Transverse colon (tissue), 4 donors: Measurements from ENCODE around the gene GSTA4. TPM values are rescaled to one million over a fixed set of nuclear protein-coding genes. Genes with fewer than 3 reads are reported as not detected.

Experiments used
- DNase-seq: peaks from one replicate; pipeline ENCODE4 v3.0.0-alpha.2; 2019
- H3K27ac ChIP-seq, 4 donors: fragments of 200-600 bp; sonication (generic); 2 replicates each; pipeline ENCODE4 v1.5.1; 2016 to 2018; ENCODE audit warnings: inconsistent platforms in 4 of 4
- H3K27me3 ChIP-seq: fragments of 200-600 bp; sonication (generic); 2 replicates; pipeline ENCODE4 v1.5.1; 2017; ENCODE audit warnings: inconsistent platforms
- H3K36me3 ChIP-seq, 4 donors: fragments of 200-600 bp; sonication (generic); 2 replicates each; pipeline ENCODE4 v1.5.1; 2017 to 2019; ENCODE audit warnings: inconsistent platforms in 4 of 4
- H3K4me1 ChIP-seq, 4 donors: fragments of 200-600 bp; sonication (generic); 2 replicates each; pipeline ENCODE4 v1.5.1; 2017 to 2020; ENCODE audit warnings: inconsistent platforms in 4 of 4
- H3K4me3 ChIP-seq, 4 donors: fragments of 200-600 bp; sonication (generic); 1 replicate in 1 of 4; 2 replicates in 3 of 4; pipeline versions ENCODE4 v1.5.1 to v1.6.1; 2017 to 2019; ENCODE audit warnings: inconsistent platforms in 4 of 4
- H3K9me3 ChIP-seq, 2 donors: fragments of 200-600 bp; sonication (generic); 2 replicates each; pipeline ENCODE4 v1.5.1; 2017 to 2019; ENCODE audit warnings: inconsistent platforms in 2 of 2
- EP300 ChIP-seq: sonication (generic); formaldehyde crosslinking; IDR thresholded peaks from one replicate; pipeline ENCODE4 v1.6.1; 2017; ENCODE audit warnings: antibody characterized with exemption, low read depth
- POLR2A ChIP-seq: fragments of 450-650 bp; IDR thresholded peaks from one replicate; pipeline ENCODE4 v1.6.1; 2016; ENCODE audit warnings: antibody characterized with exemption, mild to moderate bottlenecking, moderate library complexity
- POLR2AphosphoS5 ChIP-seq, 3 donors: sonication (generic); formaldehyde crosslinking; IDR thresholded peaks; one replicate each; pipeline ENCODE4 v1.6.1; 2016; ENCODE audit warnings: antibody characterized with exemption in 3 of 3
- WGBS, 2 donors: methylation state at CpG; one replicate each; pipeline ENCODE4 v1.1.5; 2018; ENCODE audit warnings: low coverage in 1 of 2; 5-methylcytosine and 5-hydroxymethylcytosine counted together
- in situ Hi-C, 4 donors: fragments of 200-750 bp; cut with MboI; loops; one replicate each; pipeline versions ENCODE4 v1.15.0 to v1.15.1; 2017; ENCODE audit warnings: low sequenced_read_pairs in 3 of 4, low pct_ligation_motif_present in 1 of 4, low pct_unique_long_range_greater_than_20kb in 1 of 4
- intact Hi-C: fragments of 100-400 bp; cut with DNase I; formaldehyde crosslinking; loops from one replicate; pipeline ENCODE4 v1.15.1; 2023; ENCODE audit warnings: low total_unique reads
- total RNA-seq, 4 donors: library from RNA; depleted of rRNA; stranded (reverse); fragments of >200 nt; gene quantifications; one replicate each; pipeline ENCODE4 v1.1.0, GENCODE V29; 2016
- TF ChIP-seq, protein P1 (sequence below), 5 experiments: fragments of 200-600 bp in 3 of 5; fragments of 450-650 bp in 2 of 5; sonication (generic) in 3 of 5; IDR thresholded peaks; 1 replicate in 2 of 5; 2 replicates in 3 of 5; pipeline ENCODE4 v1.5.1; 2016 to 2017; ENCODE audit warnings: antibody characterized with exemption in 5 of 5, inconsistent platforms in 3 of 5, mild to moderate bottlenecking in 2 of 5, moderate library complexity in 1 of 5

Gene GSTA4
- total RNA-seq, 4 donors from 2014 or later, result 1.5 to 47.4 (median 11.2) TPM

DNA sequence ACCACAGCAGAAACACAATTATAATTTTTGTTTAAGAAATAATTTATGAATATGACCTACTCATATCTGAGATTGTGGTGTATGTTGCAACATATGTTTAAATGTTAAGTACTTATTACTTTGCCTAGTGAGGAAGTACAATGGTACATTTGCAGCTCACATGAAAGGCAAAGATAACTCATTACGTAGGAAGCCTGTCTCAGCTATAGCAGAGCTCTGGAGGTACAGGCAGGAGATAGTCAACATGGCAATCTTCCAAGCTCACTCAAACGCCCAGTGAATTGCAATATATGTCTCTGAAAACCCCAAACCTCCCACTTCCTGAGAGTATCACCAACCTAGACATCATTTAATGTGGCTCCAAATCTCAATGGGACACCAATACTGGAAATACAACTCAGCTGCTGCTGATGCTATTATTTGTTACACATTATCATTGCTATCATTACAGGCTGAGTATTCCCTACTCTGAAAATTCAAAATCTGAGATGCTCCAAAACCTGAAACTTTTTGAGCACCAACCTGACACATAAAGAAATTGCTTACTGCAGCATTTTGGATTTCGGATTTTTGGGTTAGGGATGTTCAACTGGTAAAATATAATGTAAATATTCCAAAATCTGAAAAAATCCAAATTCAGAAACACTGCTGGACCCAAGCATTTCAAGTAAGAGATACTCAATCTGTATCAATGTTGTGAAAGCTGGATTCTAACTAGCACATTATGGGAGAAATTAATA lies 25.1 kb upstream of the GSTA4 start:
- Histone ChIP-seq H3K9me3 (no peaks in the 10 kb centered on the region), H3K27ac (no peak overlapping the region), H3K36me3 (peaks cover 0 to 37% (median 20%) of the 10 kb centered on the region in 4 donors), H3K4me1 (no peaks in the 10 kb centered on the region), H3K4me3 (no peak overlapping the region), H3K27me3 (no peaks in the 10 kb centered on the region)
- DNase-seq, result no peak
- WGBS, 2 donors, result 56 to 69% methylated on average over 3 of the region's 3 CpGs
- intact Hi-C loops (no loop called here), in situ Hi-C loops (no loop called here)
- TF ChIP-seq POLR2AphosphoS5 (IDR thresholded peaks at IDR 0.05), result no peak
- TF ChIP-seq POLR2A, result no peak
- TF ChIP-seq, protein P1, sequence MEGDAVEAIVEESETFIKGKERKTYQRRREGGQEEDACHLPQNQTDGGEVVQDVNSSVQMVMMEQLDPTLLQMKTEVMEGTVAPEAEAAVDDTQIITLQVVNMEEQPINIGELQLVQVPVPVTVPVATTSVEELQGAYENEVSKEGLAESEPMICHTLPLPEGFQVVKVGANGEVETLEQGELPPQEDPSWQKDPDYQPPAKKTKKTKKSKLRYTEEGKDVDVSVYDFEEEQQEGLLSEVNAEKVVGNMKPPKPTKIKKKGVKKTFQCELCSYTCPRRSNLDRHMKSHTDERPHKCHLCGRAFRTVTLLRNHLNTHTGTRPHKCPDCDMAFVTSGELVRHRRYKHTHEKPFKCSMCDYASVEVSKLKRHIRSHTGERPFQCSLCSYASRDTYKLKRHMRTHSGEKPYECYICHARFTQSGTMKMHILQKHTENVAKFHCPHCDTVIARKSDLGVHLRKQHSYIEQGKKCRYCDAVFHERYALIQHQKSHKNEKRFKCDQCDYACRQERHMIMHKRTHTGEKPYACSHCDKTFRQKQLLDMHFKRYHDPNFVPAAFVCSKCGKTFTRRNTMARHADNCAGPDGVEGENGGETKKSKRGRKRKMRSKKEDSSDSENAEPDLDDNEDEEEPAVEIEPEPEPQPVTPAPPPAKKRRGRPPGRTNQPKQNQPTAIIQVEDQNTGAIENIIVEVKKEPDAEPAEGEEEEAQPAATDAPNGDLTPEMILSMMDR (IDR thresholded peaks at IDR 0.05), result no peak
- no peak for TF ChIP-seq EP300

DNA sequence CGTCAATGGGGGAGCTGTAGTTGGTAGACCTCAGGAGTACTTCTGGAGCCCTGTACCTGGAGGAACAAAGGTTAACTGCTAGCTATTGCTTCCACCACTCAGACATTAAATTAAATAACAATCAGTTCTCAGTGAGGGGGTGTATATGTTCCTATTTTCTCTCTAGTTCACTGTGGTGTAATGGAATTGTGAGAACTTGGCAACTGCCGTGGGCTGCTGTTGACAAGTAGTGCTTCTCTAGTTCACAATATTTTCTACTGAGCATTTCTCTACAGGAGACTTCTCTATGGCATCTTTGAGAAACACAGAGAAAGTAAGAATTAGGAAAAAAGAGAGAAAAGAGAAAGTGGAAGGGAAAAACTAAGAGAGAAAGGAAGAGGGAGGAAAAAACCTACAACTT lies 23.4 kb upstream of the GSTA4 start:
- WGBS, 2 donors, result 99% methylated on average over 2 of the region's 2 CpGs; no CpG with 5 or more reads in 1 of the 2 donors
- in situ Hi-C loops, result no loop called here
- no peak for DNase-seq
- intact Hi-C loops, result no loop called here
- Histone ChIP-seq H3K4me1 (peaks cover 0 to 15% (median 6%) of the 10 kb centered on the region in 4 donors), H3K9me3 (no peaks in the 10 kb centered on the region), H3K27ac (no peak overlapping the region), H3K36me3 (peaks cover 0 to 48% (median 22%) of the 10 kb centered on the region in 4 donors), H3K4me3 (no peak overlapping the region), H3K27me3 (no peaks in the 10 kb centered on the region)
- TF ChIP-seq, protein P1 (IDR thresholded peaks at IDR 0.05), result no peak
- TF ChIP-seq EP300, result no peak
- no peak for TF ChIP-seq POLR2A
- no peak for TF ChIP-seq POLR2AphosphoS5 (IDR thresholded peaks at IDR 0.05)

DNA sequence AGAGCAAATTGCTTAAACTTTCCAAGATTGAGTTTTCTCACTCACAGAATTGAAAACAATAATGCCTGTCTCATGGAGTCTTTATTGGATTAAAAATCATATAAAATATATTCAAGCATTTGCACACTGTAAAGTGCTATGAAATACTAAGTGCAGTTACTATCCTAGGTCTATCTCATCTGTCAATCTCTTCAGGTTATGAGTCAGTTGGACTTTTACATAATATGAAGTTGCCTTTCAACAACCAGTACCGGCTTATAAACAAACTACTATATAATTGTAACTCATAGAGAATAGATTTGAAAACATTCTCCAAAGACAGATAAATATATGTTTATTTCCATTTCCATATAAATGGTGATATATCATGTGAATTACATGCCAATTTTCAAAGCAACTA lies 20.4 kb upstream of the GSTA4 start:
- Histone ChIP-seq H3K9me3 (no peaks in the 10 kb centered on the region), H3K4me3 (no peak overlapping the region), H3K36me3 (peaks cover 0 to 78% (median 36%) of the 10 kb centered on the region in 4 donors), H3K27ac (no peak overlapping the region), H3K27me3 (no peaks in the 10 kb centered on the region), H3K4me1 (peaks cover 0 to 15% (median 6%) of the 10 kb centered on the region in 4 donors)
- DNase-seq, result no peak
- no peak for TF ChIP-seq EP300
- no peak for TF ChIP-seq POLR2A
- no peak for TF ChIP-seq POLR2AphosphoS5 (IDR thresholded peaks at IDR 0.05)
- TF ChIP-seq, protein P1 (IDR thresholded peaks at IDR 0.05), result no peak
- intact Hi-C loops, result no loop called here
- 100% methylated on average over 1 of the region's 1 CpG for WGBS, 2 donors
- in situ Hi-C loops, result no loop called here

DNA sequence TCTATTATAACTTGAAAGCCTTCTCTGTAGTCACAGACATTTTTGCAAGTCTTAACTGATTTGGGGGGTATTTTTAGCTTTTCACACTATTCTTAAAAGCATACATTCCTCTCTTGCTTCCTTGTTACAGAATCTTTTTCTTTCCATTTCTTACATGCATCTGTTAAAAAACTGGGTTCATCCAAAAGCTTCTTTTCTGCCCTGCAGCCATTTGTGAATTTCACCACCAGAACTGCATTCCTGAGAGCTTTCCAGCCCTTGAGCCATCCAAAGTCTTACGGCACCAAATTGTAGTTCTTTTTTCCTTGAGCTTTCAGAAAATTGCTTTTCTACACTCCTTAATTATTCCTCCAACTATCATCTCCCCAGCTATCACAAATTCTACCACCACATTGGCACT lies 19.7 kb upstream of the GSTA4 start:
- Histone ChIP-seq H3K27ac (peak overlapping the region in 1 of 4 donors; percentile 48), H3K9me3 (no peaks in the 10 kb centered on the region), H3K27me3 (no peaks in the 10 kb centered on the region), H3K4me3 (no peak overlapping the region), H3K36me3 (peaks cover 0 to 85% (median 39%) of the 10 kb centered on the region in 4 donors), H3K4me1 (peaks cover 0 to 15% (median 6%) of the 10 kb centered on the region in 4 donors)
- in situ Hi-C loops (no loop called here), intact Hi-C loops (no loop called here)
- DNase-seq, result no peak
- TF ChIP-seq, protein P1 (IDR thresholded peaks at IDR 0.05), result no peak
- TF ChIP-seq POLR2AphosphoS5 (IDR thresholded peaks at IDR 0.05), result no peak
- no peak for TF ChIP-seq EP300
- TF ChIP-seq POLR2A, result no peak
- 85 to 86% methylated on average over 1 of the region's 1 CpG for WGBS, 2 donors
